ENCODE results near the gene AHR. TPM values are rescaled to one million over a fixed set of nuclear protein-coding genes. Genes with fewer than 3 reads are reported as not detected.
A peak's percentile ranks its signal among the peaks of the same experiment; 100 is the strongest.

The AHR gene
- total RNA-seq: 10 to 100 TPM; 36.5 to 40.8 TPM

GRCh38 chr7:17298102-17298839, at the start of gene AHR:
TSS of gene AHR (plus strand) at chr7:17298652. CDS start at chr7:17299265, 613 bp downstream.
- peaks cover 17% of the 10 kb centered on the region for H3K36me3 Mint-ChIP-seq
- peaks cover 12% of the 10 kb centered on the region for H3K9me3 Mint-ChIP-seq
- H3K27me3 Mint-ChIP-seq: no peaks in the 10 kb centered on the region
- peak within 1 kb of the TSS; percentile 96 for H3K4me3 Mint-ChIP-seq
- peak; percentile 89 to 91 for ATAC-seq
- peak within 1 kb of the TSS; percentile 76 to 92 for H3K27ac Mint-ChIP-seq
- peaks cover 25 to 26% of the 10 kb centered on the region in 2 donors for H3K4me1 Mint-ChIP-seq (ENCODE audit: low read depth in 2 of 2)
- peak; percentile 86 for DNase-seq (ENCODE audit: low spot score)

- no peak for DNase-seq (ENCODE audit: low spot score)
- Mint-ChIP-seq H3K36me3 (peaks cover 11% of the 10 kb centered on the region), H3K4me1 (ENCODE audit: low read depth in 2 of 2) (peaks cover 0 to 3% of the 10 kb centered on the region in 2 donors), H3K27ac (no peak overlapping the region), H3K9me3 (peaks cover 7% of the 10 kb centered on the region), H3K4me3 (no peak overlapping the region), H3K27me3 (no peaks in the 10 kb centered on the region)
- no peak for ATAC-seq
Observed at GRCh38 chr7:17253885-17254284, 44.6 kb upstream of the AHR start.

GRCh38 chr7:17255926-17256325, 42.5 kb upstream of the AHR start:
- peaks cover 14% of the 10 kb centered on the region for H3K36me3 Mint-ChIP-seq
- DNase-seq (ENCODE audit: low spot score) (no peak), ATAC-seq (no peak)
- no peak overlapping the region for H3K27ac Mint-ChIP-seq
- H3K4me1 Mint-ChIP-seq (ENCODE audit: low read depth in 2 of 2): peaks cover 10 to 11% of the 10 kb centered on the region in 2 donors
- peaks cover 8% of the 10 kb centered on the region for H3K9me3 Mint-ChIP-seq
- no peak overlapping the region for H3K4me3 Mint-ChIP-seq
- no peaks in the 10 kb centered on the region for H3K27me3 Mint-ChIP-seq

GRCh38 chr7:17256375-17256774, 42.1 kb upstream of the AHR start:
- no peak for ATAC-seq
- Mint-ChIP-seq H3K27me3 (no peaks in the 10 kb centered on the region), H3K36me3 (peaks cover 14% of the 10 kb centered on the region), H3K27ac (no peak overlapping the region), H3K4me1 (ENCODE audit: low read depth in 2 of 2) (peaks cover 12 to 13% of the 10 kb centered on the region in 2 donors), H3K4me3 (no peak overlapping the region), H3K9me3 (peaks cover 8% of the 10 kb centered on the region)
- DNase-seq (ENCODE audit: low spot score): no peak

- Mint-ChIP-seq H3K27me3 (no peaks in the 10 kb centered on the region), H3K36me3 (peaks cover 46% of the 10 kb centered on the region), H3K4me1 (ENCODE audit: low read depth in 2 of 2) (peaks cover 2 to 9% of the 10 kb centered on the region in 2 donors), H3K4me3 (no peak overlapping the region), H3K27ac (no peak overlapping the region), H3K9me3 (peaks cover 30% of the 10 kb centered on the region)
- ATAC-seq: no peak
- DNase-seq (ENCODE audit: low spot score): no peak
Observed at GRCh38 chr7:17266565-17266964, 31.9 kb upstream of the AHR start.

GRCh38 chr7:17269341-17270221, 28.9 kb upstream of the AHR start:
- ATAC-seq: no peak
- Mint-ChIP-seq H3K4me1 (ENCODE audit: low read depth in 2 of 2) (peaks cover 7 to 8% of the 10 kb centered on the region in 2 donors), H3K27me3 (no peaks in the 10 kb centered on the region), H3K9me3 (peaks cover 28% of the 10 kb centered on the region), H3K36me3 (peaks cover 54% of the 10 kb centered on the region), H3K4me3 (no peak overlapping the region), H3K27ac (no peak overlapping the region)
- DNase-seq (ENCODE audit: low spot score): no peak

- peaks cover 16% of the 10 kb centered on the region for H3K9me3 Mint-ChIP-seq
- peak; percentile 77 to 92 for ATAC-seq
- H3K4me3 Mint-ChIP-seq: peak overlapping the region; percentile 29
- H3K27me3 Mint-ChIP-seq: no peaks in the 10 kb centered on the region
- H3K36me3 Mint-ChIP-seq: peaks cover 16% of the 10 kb centered on the region
- DNase-seq (ENCODE audit: low spot score): no peak
- H3K27ac Mint-ChIP-seq: peak overlapping the region; percentile 5 to 9
- peaks cover 20% of the 10 kb centered on the region in 2 donors for H3K4me1 Mint-ChIP-seq (ENCODE audit: low read depth in 2 of 2)
Observed at GRCh38 chr7:17274551-17275245, 23.8 kb upstream of the AHR start.

- H3K27me3 Mint-ChIP-seq: peaks cover under 1 to 8% of the 10 kb centered on the region in 2 donors
- peaks cover 8% of the 10 kb centered on the region for H3K36me3 Mint-ChIP-seq
- no peak overlapping the region for H3K4me3 Mint-ChIP-seq
- ATAC-seq (no peak), DNase-seq (ENCODE audit: low spot score) (no peak)
- H3K9me3 Mint-ChIP-seq: peaks cover 13% of the 10 kb centered on the region
- peak overlapping the region; percentile 5 to 9 for H3K27ac Mint-ChIP-seq
- H3K4me1 Mint-ChIP-seq (ENCODE audit: low read depth in 2 of 2): peaks cover 20% of the 10 kb centered on the region in 2 donors
Observed at GRCh38 chr7:17275749-17276671, 22.4 kb upstream of the AHR start.

- no peak for ATAC-seq
- no peak overlapping the region for H3K4me3 Mint-ChIP-seq
- H3K4me1 Mint-ChIP-seq (ENCODE audit: low read depth in 2 of 2): peaks cover 13 to 18% of the 10 kb centered on the region in 2 donors
- no peak for DNase-seq (ENCODE audit: low spot score)
- peaks cover 8% of the 10 kb centered on the region for H3K9me3 Mint-ChIP-seq
- H3K27ac Mint-ChIP-seq: no peak overlapping the region
- H3K27me3 Mint-ChIP-seq: peaks cover 2 to 12% of the 10 kb centered on the region in 2 donors
- H3K36me3 Mint-ChIP-seq: no peaks in the 10 kb centered on the region
Observed at GRCh38 chr7:17279061-17279460, 19.4 kb upstream of the AHR start.

GRCh38 chr7:17289074-17289645, 9.3 kb upstream of the AHR start:
- Mint-ChIP-seq H3K36me3 (no peaks in the 10 kb centered on the region), H3K4me3 (no peak overlapping the region), H3K9me3 (no peaks in the 10 kb centered on the region), H3K27ac (no peak overlapping the region), H3K27me3 (peaks cover 4 to 8% of the 10 kb centered on the region in 2 donors), H3K4me1 (ENCODE audit: low read depth in 2 of 2) (no peaks in the 10 kb centered on the region)
- ATAC-seq: no peak
- no peak for DNase-seq (ENCODE audit: low spot score)

- no peaks in the 10 kb centered on the region for H3K27me3 Mint-ChIP-seq
- peaks cover 9% of the 10 kb centered on the region for H3K9me3 Mint-ChIP-seq
- ATAC-seq (no peak), DNase-seq (ENCODE audit: low spot score) (no peak)
- peaks cover 9 to 10% of the 10 kb centered on the region in 2 donors for H3K4me1 Mint-ChIP-seq (ENCODE audit: low read depth in 2 of 2)
- H3K27ac Mint-ChIP-seq: no peak overlapping the region
- no peak overlapping the region for H3K4me3 Mint-ChIP-seq
- H3K36me3 Mint-ChIP-seq: peaks cover 6% of the 10 kb centered on the region
Observed at GRCh38 chr7:17292843-17293242, 5.6 kb upstream of the AHR start.

- DNase-seq (ENCODE audit: low spot score) (no peak), ATAC-seq (no peak)
- peaks cover 14 to 15% of the 10 kb centered on the region in 2 donors for H3K4me1 Mint-ChIP-seq (ENCODE audit: low read depth in 2 of 2)
- no peak overlapping the region for H3K4me3 Mint-ChIP-seq
- no peaks in the 10 kb centered on the region for H3K27me3 Mint-ChIP-seq
- H3K27ac Mint-ChIP-seq: no peak overlapping the region
- peaks cover 12% of the 10 kb centered on the region for H3K9me3 Mint-ChIP-seq
- peaks cover 10% of the 10 kb centered on the region for H3K36me3 Mint-ChIP-seq
Observed at GRCh38 chr7:17293481-17293880, 5.0 kb upstream of the AHR start.

All from natural killer cell treated with Interleukin-12 subunit alpha and Interleukin-12 subunit beta and Interleukin-15 and Interleukin-18, amount 100 ng/mL, for 72 hours (primary cell).